Testis (tissue), 5 donors: Measurements from ENCODE around the gene POLR3H. TPM values are rescaled to one million over a fixed set of nuclear protein-coding genes. Genes with fewer than 3 reads are reported as not detected.
"Not testable (repeated sequence)": the region's sequence is repeated elsewhere in the genome, so short reads cannot be mapped to it uniquely, and the experiment has no call there.

ENCODE experiments used
- DNase-seq: peaks from one replicate; pipeline ENCODE4 v3.0.0-alpha.2; 2019
- H3K27ac ChIP-seq, 2 donors: fragments of 200-600 bp; sonication (generic); one replicate each; pipeline ENCODE4 v1.5.1; 2019
- H3K27me3 ChIP-seq: fragments of 200-600 bp; sonication (generic); one replicate; pipeline ENCODE4 v1.5.1; 2019
- H3K36me3 ChIP-seq: fragments of 200-600 bp; sonication (generic); one replicate; pipeline ENCODE4 v1.5.1; 2017; ENCODE audit warnings: low read depth; ENCODE audit errors: missing control alignments
- H3K4me1 ChIP-seq: fragments of 200-600 bp; sonication (generic); one replicate; pipeline ENCODE4 v1.5.1; 2019
- H3K4me3 ChIP-seq, 2 donors: fragments of 200-600 bp; sonication (generic); one replicate each; pipeline ENCODE4 v1.5.1; 2017 to 2019
- H3K9me3 ChIP-seq: fragments of 200-600 bp; sonication (generic); one replicate; pipeline ENCODE4 v1.5.1; 2017
- CTCF ChIP-seq, 3 experiments: fragments of 450-650 bp in 2 of 3; fragments of 200-600 bp in 1 of 3; sonication (generic) in 1 of 3; IDR thresholded peaks; one replicate each; pipeline ENCODE4 v1.5.1; 2016 to 2019; ENCODE audit warnings: antibody characterized with exemption in 3 of 3, mild to moderate bottlenecking in 2 of 3, moderate library complexity in 1 of 3
- POLR2A ChIP-seq: fragments of 450-650 bp; IDR thresholded peaks from one replicate; pipeline ENCODE4 v1.6.1; 2017; ENCODE audit warnings: antibody characterized with exemption, mild to moderate bottlenecking, moderate library complexity
- WGBS, 2 donors: methylation state at CpG; one replicate each; pipeline ENCODE4 v1.1.5; 2018; 5-methylcytosine and 5-hydroxymethylcytosine counted together
- intact Hi-C: fragments of 100-400 bp; cut with DNase I; formaldehyde crosslinking; loops from one replicate; pipeline ENCODE4 v1.15.1; 2023; ENCODE audit warnings: low total_unique reads
- long read RNA-seq, 2 donors: transcript quantifications; one replicate each; lab custom pipeline, GENCODE V29; 2026
- polyA plus RNA-seq: library from polyadenylated mRNA; stranded (reverse); fragments of 350-450 nt; fragmentation: Illumina TruSeq; extraction: RNeasy Lipid Tissue Mini Kit (QIAGEN cat#74804); gene quantifications from one replicate; pipeline ENCODE4 v1.2.3, GENCODE V29; 2014; ENCODE audit warnings: low read depth, low replicate concordance; ENCODE audit not compliant: insufficient read depth
- total RNA-seq, 2 donors: library from RNA; depleted of rRNA; stranded (reverse); fragments of >200 nt; gene quantifications; one replicate each; pipeline ENCODE4 v1.2.3, GENCODE V29; 2016

Gene POLR3H
- 10 to 100 TPM; 23.3 to 24.6 TPM for total RNA-seq
- 38.9 TPM for polyA plus RNA-seq
- long read RNA-seq, donor 1, full-length matches to known transcripts = 3 of 3 reads
- long read RNA-seq, donor 1, partial matches to known transcripts = 0 of 3 reads
- long read RNA-seq, donor 1, other reads (novel, unspliced or antisense) = 0 of 3 reads
- long read RNA-seq, donor 2, full-length matches to known transcripts = 7 of 7 reads
- long read RNA-seq, donor 2, partial matches to known transcripts = 0 of 7 reads
- long read RNA-seq, donor 2, other reads (novel, unspliced or antisense) = 0 of 7 reads

GRCh38 chr22:41543854-41544670 lies at the start of gene POLR3H:
TSS of gene POLR3H (minus strand) at chr22:41544470. CDS start at chr22:41544101, 369 bp downstream.
- H3K27ac ChIP-seq = peak within 1 kb of the TSS; percentile 70 to 82
- TF ChIP-seq POLR2A = no peak
- peak; percentile 37 to 61 (median 58) for TF ChIP-seq CTCF (IDR thresholded peaks at IDR 0.05)
- intact Hi-C loops = no loop called here
- H3K36me3 ChIP-seq = no peaks in the 10 kb centered on the region
- peak; percentile 100 for DNase-seq
- H3K4me3 ChIP-seq = peak within 1 kb of the TSS; percentile 75 to 86
- peaks cover 26% of the 10 kb centered on the region for H3K4me1 ChIP-seq
- H3K27me3 ChIP-seq = no peaks in the 10 kb centered on the region
- WGBS, 2 donors = 0 to 1% methylated on average over 32 to 66 of the region's 80 CpGs
- H3K9me3 ChIP-seq = no peaks in the 10 kb centered on the region

- 81 to 82% methylated on average over 12 to 51 of the region's 51 CpGs for WGBS, 2 donors
- H3K27me3 ChIP-seq, H3K36me3 ChIP-seq, intact Hi-C loops, H3K9me3 ChIP-seq, H3K27ac ChIP-seq, DNase-seq: not testable (repeated sequence)
- H3K4me3 ChIP-seq = peak overlapping the region; percentile 31 to 48
- peaks cover 19% of the 10 kb centered on the region for H3K4me1 ChIP-seq
These were observed 49.2 kb upstream of the POLR3H start for GRCh38 chr22:41593336-41593960.

- 0 to 2% methylated on average over 12 to 35 of the region's 61 CpGs for WGBS, 2 donors
- H3K27me3 ChIP-seq = no peaks in the 10 kb centered on the region
- peak; percentile 100 for DNase-seq
- no peak for TF ChIP-seq CTCF (IDR thresholded peaks at IDR 0.05)
- TF ChIP-seq POLR2A = peak; percentile 60
- no peaks in the 10 kb centered on the region for H3K9me3 ChIP-seq
- peaks cover 12% of the 10 kb centered on the region for H3K4me1 ChIP-seq
- H3K4me3 ChIP-seq = peak within 1 kb of the TSS; percentile 67 to 85
- no peaks in the 10 kb centered on the region for H3K36me3 ChIP-seq
- H3K27ac ChIP-seq = peak within 1 kb of the TSS; percentile 47 to 55
- intact Hi-C loops = no loop called here
These were observed 45.3 kb upstream of the POLR3H start, which contains the start of gene PMM1 for GRCh38 chr22:41589391-41590241. TSS of gene PMM1 (minus strand) at chr22:41589840. CDS start at chr22:41589805, 35 bp downstream.

- intact Hi-C loops = no loop called here
- no peaks in the 10 kb centered on the region for H3K27me3 ChIP-seq
- peaks cover 12% of the 10 kb centered on the region for H3K4me1 ChIP-seq
- H3K4me3 ChIP-seq = no peak overlapping the region
- no peak overlapping the region for H3K27ac ChIP-seq
- H3K36me3 ChIP-seq = no peaks in the 10 kb centered on the region
- no peaks in the 10 kb centered on the region for H3K9me3 ChIP-seq
- no peak for DNase-seq
- 96% methylated on average over 7 of the region's 7 CpGs for WGBS, 2 donors
- TF ChIP-seq POLR2A (no peak), CTCF (IDR thresholded peaks at IDR 0.05) (no peak)
These were observed 43.1 kb upstream of the POLR3H start for GRCh38 chr22:41587347-41587723.
